Measurements from ENCODE around the gene WBP4.

The WBP4 gene, protein sequence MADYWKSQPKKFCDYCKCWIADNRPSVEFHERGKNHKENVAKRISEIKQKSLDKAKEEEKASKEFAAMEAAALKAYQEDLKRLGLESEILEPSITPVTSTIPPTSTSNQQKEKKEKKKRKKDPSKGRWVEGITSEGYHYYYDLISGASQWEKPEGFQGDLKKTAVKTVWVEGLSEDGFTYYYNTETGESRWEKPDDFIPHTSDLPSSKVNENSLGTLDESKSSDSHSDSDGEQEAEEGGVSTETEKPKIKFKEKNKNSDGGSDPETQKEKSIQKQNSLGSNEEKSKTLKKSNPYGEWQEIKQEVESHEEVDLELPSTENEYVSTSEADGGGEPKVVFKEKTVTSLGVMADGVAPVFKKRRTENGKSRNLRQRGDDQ

DNA sequence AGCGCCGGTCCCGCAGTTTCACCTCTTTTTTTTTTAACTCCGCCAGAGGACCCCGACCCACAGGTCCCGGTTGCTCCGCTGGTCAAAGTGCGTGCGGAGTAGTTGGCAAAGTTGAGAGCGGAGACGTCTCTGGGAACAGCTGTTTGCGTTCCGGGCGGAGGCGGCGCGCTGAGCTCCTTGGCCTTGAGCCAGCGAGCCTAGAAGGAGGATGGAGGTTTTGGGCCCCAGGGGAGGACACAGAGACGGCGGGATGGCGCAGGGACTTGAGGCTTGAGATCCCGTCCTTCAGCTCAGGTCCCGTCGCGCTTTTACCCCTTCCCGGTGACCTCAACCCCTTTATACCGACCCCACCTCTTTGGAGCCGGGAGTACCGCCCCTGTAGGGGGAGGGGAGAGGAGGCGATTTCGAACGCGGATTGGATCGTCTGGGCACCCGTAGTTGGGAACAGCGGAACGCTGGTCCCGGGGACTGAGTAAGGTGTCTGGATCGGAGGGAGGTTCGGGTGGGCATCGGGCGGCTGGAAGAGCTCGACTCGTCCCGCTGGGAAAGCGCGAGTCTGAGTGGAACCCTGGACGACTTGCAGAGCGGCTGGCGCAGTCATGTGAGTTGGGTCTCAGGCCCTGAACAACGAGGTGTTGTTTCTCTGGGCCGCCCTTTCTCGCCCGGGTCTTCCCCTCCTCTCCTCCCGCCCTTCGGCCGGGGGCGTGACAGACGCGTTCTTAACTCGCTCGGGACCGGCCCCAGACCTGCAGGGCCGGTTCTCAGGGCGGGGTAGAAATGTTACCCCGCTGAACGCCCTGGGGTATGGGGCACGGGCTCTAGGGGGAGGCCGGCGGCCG is at the start of gene WBP4:
Gene WBP4, plus strand, starts transcription at position 435 of the 839 bp plus-strand sequence. Its CDS starts 165 bp downstream, at position 600.
- TF ChIP-seq, protein P1, sequence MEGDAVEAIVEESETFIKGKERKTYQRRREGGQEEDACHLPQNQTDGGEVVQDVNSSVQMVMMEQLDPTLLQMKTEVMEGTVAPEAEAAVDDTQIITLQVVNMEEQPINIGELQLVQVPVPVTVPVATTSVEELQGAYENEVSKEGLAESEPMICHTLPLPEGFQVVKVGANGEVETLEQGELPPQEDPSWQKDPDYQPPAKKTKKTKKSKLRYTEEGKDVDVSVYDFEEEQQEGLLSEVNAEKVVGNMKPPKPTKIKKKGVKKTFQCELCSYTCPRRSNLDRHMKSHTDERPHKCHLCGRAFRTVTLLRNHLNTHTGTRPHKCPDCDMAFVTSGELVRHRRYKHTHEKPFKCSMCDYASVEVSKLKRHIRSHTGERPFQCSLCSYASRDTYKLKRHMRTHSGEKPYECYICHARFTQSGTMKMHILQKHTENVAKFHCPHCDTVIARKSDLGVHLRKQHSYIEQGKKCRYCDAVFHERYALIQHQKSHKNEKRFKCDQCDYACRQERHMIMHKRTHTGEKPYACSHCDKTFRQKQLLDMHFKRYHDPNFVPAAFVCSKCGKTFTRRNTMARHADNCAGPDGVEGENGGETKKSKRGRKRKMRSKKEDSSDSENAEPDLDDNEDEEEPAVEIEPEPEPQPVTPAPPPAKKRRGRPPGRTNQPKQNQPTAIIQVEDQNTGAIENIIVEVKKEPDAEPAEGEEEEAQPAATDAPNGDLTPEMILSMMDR (conservative IDR thresholded peaks at IDR 0.05; ENCODE audit: low read length), result no peak
- H3K4me1 ChIP-seq (ENCODE audit: insufficient read depth, low read length, poor library complexity, severe bottlenecking), result peaks cover 65% of the 10 kb centered on the region
- peak within 1 kb of the TSS; percentile 91 for H2AFZ ChIP-seq (ENCODE audit: low read length)
- peak within 1 kb of the TSS; percentile 96 for H3K4me2 ChIP-seq (ENCODE audit: low read depth, low read length, poor library complexity, severe bottlenecking)
- peaks cover 27% of the 10 kb centered on the region for H4K20me1 ChIP-seq (ENCODE audit: insufficient read depth, low read length, poor library complexity, severe bottlenecking)
- H3K9me2 ChIP-seq (replicated peaks; ENCODE audit: low read depth, low read length), result no peaks in the 10 kb centered on the region
- peaks cover 3% of the 10 kb centered on the region; the same call in 1 of the 2 replicates for H3F3A ChIP-seq (ENCODE audit: low read depth)
- H3K27me3 ChIP-seq (ENCODE audit: insufficient read depth, low read length, poor library complexity, severe bottlenecking), result no peaks in the 10 kb centered on the region
- peak within 1 kb of the TSS; percentile 90 for H3K4me3 ChIP-seq (ENCODE audit: low read length, poor library complexity, severe bottlenecking)
- peaks cover 90% of the 10 kb centered on the region for H3K79me2 ChIP-seq (ENCODE audit: insufficient read depth, low read length)
- no peaks in the 10 kb centered on the region; the same call in 1 of the 2 replicates for H3K36me3 ChIP-seq (ENCODE audit: insufficient read depth, low read length)
- no peaks in the 10 kb centered on the region for H3K9me3 ChIP-seq (ENCODE audit: insufficient read depth, low read depth, low read length)
- H3K9ac ChIP-seq (ENCODE audit: low read depth, low read length, poor library complexity, severe bottlenecking), result peak within 1 kb of the TSS; percentile 95

DNA sequence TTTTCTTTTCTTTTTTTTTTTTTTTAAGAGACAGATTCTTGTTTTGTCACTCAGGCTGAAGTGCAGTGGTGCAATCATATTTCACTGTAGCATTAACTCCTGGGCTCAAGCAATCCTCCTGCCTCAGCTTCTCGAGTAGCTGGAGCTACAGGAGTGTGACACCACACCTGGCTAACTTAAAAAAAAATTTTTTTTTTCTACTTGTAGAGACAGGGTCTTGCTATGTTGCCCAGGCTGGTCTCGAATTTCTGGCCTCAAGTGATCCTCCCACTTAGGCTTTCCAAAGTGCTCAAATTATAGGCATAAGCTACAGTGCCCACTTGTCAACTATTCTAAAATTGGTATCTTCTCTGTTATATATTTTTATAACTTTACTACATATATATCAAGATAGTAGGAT is 48.8 kb upstream of the WBP4 start:
- Histone ChIP-seq H3K4me3 (ENCODE audit: low read length, poor library complexity, severe bottlenecking) (peak overlapping the region; percentile 96), H3K9ac (ENCODE audit: low read depth, low read length, poor library complexity, severe bottlenecking) (peak overlapping the region; percentile 93), H3K27me3 (ENCODE audit: insufficient read depth, low read length, poor library complexity, severe bottlenecking) (no peaks in the 10 kb centered on the region), H4K20me1 (ENCODE audit: insufficient read depth, low read length, poor library complexity, severe bottlenecking) (peaks cover 86% of the 10 kb centered on the region), H3F3A (ENCODE audit: low read depth) (no peaks in the 10 kb centered on the region), H2AFZ (ENCODE audit: low read length) (no peak overlapping the region), H3K9me2 (replicated peaks; ENCODE audit: low read depth, low read length) (no peaks in the 10 kb centered on the region), H3K36me3 (ENCODE audit: insufficient read depth, low read length) (peaks cover 33% of the 10 kb centered on the region), H3K9me3 (ENCODE audit: insufficient read depth, low read depth, low read length) (no peaks in the 10 kb centered on the region), H3K4me2 (ENCODE audit: low read depth, low read length, poor library complexity, severe bottlenecking) (peak overlapping the region; percentile 87), H3K4me1 (ENCODE audit: insufficient read depth, low read length, poor library complexity, severe bottlenecking) (peaks cover 56% of the 10 kb centered on the region), H3K79me2 (ENCODE audit: insufficient read depth, low read length) (peaks cover 98% of the 10 kb centered on the region)
- no peak for TF ChIP-seq EZH2phosphoT487 (IDR thresholded peaks at IDR 0.05; ENCODE audit: borderline replicate concordance)
- TF ChIP-seq, protein P1 (conservative IDR thresholded peaks at IDR 0.05; ENCODE audit: low read length), result no peak

DNA sequence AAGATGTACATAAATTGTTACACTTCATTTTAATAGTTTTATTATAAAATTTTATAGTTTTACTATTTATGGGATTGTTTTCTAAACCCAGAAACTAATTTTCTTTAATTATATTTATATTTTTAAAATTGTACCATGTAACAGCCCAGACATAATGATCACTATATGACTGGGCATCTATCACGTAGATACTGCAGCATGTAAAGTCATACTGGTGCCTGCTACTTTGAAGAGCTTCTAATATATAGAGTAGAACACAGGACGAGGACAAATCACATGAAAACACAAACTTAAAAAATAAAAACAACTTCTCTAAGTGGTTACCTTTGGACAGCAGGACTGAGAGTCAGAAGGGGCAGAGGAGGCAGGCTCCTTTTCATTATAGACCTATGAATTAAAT is 47.5 kb upstream of the WBP4 start:
- Histone ChIP-seq H3K4me1 (ENCODE audit: insufficient read depth, low read length, poor library complexity, severe bottlenecking) (peaks cover 46% of the 10 kb centered on the region), H3K27me3 (ENCODE audit: insufficient read depth, low read length, poor library complexity, severe bottlenecking) (no peaks in the 10 kb centered on the region), H3K4me2 (ENCODE audit: low read depth, low read length, poor library complexity, severe bottlenecking) (peak overlapping the region; percentile 87), H3K36me3 (ENCODE audit: insufficient read depth, low read length) (peaks cover 30% of the 10 kb centered on the region), H4K20me1 (ENCODE audit: insufficient read depth, low read length, poor library complexity, severe bottlenecking) (peaks cover 82% of the 10 kb centered on the region), H3K9ac (ENCODE audit: low read depth, low read length, poor library complexity, severe bottlenecking) (peak overlapping the region; percentile 93), H3K79me2 (ENCODE audit: insufficient read depth, low read length) (peaks cover 98% of the 10 kb centered on the region), H3K9me3 (ENCODE audit: insufficient read depth, low read depth, low read length) (no peaks in the 10 kb centered on the region), H2AFZ (ENCODE audit: low read length) (no peak overlapping the region), H3F3A (ENCODE audit: low read depth) (peaks cover 3% of the 10 kb centered on the region; the same call in 1 of the 2 replicates), H3K9me2 (replicated peaks; ENCODE audit: low read depth, low read length) (no peaks in the 10 kb centered on the region), H3K4me3 (ENCODE audit: low read length, poor library complexity, severe bottlenecking) (peak overlapping the region; percentile 96)
- TF ChIP-seq EZH2phosphoT487 (IDR thresholded peaks at IDR 0.05; ENCODE audit: borderline replicate concordance), result no peak
- TF ChIP-seq, protein P1 (conservative IDR thresholded peaks at IDR 0.05; ENCODE audit: low read length), result no peak

All from Loucy (cell line).